NCI-H1436 treated with DMSO at 0.1 percent for 48 hours (cell line): ENCODE measurements around the gene DNAJB1.
A peak's percentile ranks its signal among the peaks of the same experiment; 100 is the strongest.
"Not testable (repeated sequence)": the region's sequence is repeated elsewhere in the genome, so short reads cannot be mapped to it uniquely, and the experiment has no call there.

Experiments used
- DNase-seq: peaks from one replicate; lab custom pipeline; 2025; lab: John Stamatoyannopoulos, UW

The DNAJB1 gene

DNA sequence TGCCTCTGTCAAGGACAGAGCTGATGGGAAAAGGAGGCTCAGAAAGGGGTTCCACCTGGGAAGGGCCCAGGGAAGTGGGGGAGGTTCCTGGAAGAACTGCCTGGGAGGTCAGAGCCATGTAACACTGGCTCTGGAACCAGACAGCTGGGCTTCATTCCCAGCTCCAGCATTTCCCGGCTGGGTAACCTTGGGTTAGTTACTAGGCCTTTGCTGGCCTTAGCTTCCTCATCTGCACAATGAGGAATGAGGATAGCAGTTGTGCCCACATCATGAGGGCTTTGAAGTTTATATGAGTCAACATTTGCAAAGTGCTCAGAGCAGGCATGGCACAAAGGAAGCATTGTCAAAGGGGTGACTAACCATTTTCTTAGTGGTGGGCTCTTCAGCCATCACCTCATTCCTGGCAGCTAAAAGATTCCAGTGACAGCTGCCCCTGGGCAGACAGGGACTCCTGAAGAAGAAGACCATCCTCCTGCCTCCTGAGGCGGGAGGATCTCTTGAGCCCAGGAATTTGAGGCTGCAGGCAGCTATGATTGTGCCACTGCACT lies 1.7 kb upstream of the DNAJB1 start:
- no peak for DNase-seq

DNA sequence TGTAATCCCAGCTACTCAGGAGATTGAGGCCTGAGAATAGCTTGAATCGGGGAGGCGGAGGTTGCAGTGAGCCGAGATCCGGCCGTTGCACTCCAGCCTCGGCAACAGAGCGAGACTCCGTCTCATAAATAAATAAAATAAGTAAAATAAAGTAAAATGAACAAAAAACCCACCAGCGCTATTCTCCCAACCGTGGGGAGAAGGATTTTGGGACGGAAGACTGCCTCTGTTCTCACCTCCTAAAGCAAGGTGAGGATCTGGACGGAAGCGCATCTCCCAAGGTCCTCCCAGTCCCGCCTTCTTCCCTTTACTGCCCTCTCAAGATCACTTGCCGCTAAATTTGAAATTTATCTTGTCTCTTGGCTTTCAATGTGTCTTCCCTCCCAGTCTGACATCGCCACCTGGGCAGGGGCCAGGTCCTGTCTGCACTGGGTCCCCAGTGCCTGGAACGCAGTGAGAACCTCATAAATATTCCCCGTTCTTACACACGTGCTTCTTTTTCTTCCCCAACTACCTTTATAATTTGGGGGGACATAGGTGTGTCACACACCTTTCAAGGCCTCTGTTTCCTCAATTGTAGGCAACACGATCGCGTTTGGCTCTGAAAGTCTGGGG lies 1.2 kb upstream of the DNAJB1 start:
- no peak for DNase-seq

DNA sequence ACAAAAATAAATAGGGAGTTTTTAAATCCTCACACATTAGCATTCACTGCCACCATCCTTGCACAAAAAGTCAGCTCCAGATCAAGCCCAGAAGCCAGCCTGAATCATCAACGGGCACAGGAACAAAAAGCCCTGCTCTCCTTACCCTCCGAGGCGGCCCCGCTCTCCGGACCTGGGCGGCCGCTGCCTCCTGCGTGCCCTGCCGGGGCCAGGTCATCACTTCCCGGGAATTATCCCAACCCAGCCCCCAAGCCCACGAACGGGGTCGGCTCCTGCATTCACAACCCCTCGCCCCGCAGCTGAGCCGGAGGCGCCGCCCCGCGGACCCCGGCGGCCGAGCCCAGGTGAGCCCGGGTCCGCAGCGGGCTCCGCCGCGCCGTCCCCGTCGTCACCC lies 754 bp downstream of the DNAJB1 start:
- DNase-seq, result no peak

DNA sequence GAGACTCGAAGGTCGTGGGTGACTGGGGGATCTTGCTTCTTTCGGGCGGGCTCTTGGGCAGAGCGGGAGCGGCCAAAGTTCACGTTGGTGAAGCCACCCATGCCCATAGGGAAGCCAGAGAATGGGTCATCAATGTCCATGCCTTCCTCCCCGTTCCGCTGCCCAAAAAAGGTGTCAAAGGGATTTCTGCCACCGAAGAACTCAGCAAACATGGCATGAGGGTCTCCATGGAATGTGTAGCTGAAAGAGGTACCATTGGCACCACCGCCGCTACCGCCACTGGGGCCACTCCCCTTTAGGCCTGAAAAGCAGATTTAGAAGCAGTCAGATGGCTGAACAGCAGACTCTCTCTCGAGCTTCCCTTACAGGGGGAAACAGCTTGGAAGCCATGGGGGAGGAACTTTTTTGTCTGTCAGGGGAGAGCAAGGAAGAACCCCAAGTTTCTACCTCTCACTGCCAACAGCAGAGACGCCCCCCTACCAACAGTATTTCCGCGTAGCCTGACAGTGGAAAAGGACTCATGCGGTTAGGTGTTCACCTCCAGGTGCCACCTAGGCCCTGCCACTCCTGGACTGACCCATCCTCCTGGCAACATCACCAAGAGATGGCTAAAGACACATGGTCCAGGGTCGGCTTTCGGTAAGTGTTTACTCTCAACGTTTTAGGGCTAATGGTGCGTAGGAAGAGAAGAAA lies 1.3 kb downstream of the DNAJB1 start:
- DNase-seq, result no peak

DNA sequence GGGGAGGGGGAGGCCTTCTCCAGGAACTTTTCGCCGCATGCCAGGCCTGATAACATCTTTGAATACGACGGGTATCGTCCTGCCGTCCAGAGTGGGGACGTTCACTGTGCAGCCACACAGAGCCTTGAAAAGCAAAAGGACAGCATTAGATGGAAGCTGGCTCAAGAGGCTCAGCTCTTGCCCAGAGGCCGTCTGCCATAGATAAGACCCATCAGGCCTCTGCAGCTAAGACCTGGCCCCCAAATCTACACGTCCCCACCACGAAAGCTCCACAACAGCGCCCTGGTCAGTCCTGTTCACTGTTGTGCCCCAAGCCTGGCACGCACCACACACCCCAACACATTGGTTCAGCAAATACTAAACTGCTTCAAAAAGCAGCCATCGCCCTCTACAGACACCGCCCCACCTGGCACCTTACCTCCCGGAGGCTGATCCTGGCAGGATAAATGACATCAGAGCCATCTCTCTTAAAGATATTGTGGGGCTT lies 2.1 kb downstream of the DNAJB1 start:
- no peak for DNase-seq

DNA sequence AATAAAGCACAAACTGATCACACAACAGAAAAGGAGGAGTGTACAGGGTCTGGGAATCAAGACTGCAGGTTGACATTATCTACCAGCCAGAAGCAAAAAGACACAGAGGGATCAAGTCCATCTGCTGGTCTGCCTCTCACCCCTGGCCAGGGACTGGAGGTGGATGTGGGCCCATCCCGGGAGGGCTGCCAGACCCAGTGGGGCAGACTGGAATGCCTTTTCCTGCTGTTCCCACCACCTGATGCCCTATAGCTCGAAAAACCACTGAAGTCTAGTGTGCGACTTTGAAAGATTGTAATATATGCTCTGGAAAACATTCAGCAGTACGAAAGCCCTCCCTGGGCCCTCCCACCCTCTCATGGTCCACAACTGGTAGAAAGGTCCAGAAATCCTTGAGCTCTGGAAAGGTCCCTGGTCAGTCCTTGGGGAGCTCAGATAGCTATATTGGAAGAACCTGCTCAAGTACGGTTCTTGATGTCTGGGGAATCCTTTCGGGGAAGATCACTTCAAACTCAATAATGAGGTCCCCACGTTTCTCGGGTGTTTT lies 2.6 kb downstream of the DNAJB1 start:
- no peak for DNase-seq

DNA sequence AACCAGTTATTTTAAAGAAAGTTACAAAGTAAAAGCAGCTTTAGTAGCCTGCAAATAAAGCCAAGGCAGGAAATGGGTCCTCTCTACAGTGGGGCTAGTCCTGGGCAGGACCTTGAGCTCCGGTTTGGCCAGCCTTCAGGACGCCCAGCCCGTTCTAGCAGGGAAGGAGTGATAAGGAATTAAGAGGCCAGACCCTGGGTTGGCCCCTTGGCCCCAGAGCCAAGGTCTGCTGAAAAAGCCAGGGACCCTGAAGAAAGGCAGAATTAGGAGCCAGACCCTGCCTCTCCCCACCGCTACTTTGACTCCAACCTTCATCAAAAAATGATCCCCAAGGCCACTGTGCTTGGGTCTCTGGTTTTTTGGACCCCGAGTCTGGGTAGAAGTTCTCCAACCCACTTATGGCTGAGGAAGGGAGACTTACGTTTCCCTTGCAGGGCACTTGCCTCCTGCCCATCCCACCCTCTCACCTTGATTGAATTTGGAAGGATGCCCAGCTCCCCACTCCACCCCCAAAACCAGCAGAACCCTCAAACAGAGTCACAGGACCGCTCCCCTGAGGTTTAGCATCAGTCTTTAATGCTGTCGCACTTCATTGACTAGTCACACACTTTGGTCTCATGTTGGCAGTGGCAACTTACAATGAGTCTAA lies 3.9 kb downstream of the DNAJB1 start:
- DNase-seq, result no peak

DNA sequence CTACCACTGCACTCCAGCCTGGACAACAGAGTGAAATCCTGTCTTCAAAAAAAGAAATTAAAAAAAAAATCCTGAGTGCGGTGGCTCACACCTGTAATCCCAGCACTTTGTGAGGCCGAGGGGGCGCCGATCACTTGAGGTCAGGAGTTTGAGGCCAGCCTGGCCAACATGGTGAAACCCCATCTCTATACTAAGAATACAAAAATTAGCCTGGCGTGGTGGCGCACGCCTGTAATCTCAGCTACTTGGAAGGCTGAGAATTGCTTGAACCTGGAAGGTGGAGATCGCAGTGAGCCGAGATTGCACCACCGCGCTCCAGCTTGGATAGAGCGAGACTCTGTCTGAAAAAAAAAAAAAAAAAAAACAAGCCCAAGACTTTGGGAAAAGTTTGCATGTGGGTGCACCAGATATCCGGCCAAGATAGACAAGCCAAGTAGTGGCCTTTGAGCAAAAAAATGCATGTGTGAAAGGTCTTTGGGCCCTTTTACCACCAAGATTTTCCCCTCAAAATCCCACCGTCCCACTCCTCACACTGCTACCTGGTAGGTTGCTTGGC lies 5.7 kb downstream of the DNAJB1 start:
- no peak for DNase-seq

DNA sequence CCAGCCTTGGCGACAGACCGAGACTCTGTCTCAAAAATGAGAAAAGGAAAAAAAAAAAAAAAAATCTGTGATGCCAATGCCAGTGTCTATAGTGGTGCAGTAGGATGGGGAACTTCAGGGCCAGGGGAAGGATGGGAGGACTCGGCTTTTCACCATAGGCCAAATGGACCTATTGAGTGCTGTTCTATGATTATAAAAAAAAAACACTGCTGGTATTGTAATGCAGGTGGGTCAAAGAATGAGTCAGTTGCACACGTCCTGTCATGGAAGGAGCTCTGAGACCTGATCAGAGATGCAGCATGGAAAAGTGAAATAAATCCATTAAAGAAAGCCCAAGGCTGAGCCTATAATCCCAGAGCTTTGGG lies 7.0 kb downstream of the DNAJB1 start:
- DNase-seq, result no peak

DNA sequence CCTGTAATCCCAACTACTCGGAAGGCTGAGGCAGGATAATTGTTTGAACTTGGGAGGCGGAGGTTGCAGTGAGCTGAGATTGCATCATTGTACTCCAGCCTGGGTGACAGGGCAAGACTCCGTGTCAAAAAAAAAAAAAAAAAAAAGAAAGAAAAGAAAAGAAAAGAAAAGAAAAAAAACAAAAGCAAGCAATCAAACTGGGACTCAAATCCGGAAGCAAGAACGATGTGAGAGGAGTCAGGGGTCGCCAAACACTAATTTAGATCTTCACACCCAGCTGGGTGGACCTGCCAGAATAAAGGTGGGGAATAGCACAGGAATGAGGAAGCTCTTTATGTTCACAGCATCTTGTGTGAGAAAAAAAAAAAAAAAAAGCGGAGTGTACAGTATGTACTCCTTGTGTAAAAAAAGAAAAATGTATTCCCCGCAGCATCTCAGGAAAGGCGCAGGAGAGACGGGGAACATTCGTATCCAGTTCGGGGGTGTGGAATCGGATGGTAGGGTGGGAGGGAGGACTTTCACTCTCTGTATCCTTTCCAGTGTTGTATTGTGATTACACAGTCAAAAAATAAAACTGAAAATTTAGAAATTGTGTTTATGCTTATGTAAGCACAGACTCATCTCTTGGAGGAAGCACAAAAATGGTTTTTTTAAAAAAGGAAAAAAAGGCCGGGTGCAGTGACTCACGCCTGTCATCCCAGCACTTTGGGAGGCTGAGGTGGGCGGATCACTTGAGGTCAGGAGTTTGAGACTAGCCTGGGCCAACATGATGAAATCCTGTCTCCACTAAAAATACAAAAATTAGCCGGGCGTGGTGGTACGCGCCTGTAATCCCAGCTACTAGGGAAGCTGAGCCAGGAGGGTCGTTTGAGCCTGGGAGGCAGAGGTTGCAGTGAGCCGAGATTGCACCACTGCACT lies 7.6 kb downstream of the DNAJB1 start:
- DNase-seq, result no peak

DNA sequence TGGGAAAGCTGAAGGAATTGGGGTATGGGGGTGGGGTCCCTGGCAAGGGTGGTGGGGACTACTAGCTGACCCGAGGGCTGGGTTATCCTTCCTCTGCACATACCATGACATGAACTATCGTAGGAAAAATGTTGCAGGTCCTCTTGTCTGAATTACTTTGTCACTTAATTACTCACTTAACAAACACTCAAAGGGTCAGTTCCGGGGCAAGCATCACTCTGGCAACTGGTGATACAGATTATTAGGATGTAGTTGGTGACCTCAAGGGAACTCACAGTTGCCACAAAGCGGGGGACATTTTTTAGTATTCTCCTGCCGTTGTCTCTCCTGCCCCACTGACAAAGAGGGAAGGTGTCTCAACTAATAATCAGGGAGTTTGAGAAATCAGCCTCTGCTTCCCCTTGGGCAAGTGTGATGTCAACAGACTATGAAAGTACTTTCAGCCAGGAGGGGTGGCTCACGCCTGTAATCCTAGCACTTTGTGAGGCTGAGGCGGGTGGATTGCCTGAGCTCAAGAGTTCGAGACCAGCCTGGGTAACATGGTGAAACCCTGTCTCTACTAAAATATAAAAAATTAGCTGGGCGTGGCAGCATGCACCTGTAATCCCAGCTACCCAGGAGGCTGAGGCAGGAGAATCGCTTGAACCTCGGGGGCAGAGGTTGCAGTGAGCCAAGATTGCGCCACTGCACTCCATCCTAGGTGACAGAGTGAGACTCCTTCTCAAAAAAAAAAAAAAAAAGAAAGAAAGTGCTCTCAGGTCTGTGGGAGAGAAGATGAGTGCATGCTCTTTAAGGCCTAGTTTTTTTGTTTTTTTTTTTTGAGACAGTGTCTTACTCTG lies 10.3 kb downstream of the DNAJB1 start:
- DNase-seq, result no peak

DNA sequence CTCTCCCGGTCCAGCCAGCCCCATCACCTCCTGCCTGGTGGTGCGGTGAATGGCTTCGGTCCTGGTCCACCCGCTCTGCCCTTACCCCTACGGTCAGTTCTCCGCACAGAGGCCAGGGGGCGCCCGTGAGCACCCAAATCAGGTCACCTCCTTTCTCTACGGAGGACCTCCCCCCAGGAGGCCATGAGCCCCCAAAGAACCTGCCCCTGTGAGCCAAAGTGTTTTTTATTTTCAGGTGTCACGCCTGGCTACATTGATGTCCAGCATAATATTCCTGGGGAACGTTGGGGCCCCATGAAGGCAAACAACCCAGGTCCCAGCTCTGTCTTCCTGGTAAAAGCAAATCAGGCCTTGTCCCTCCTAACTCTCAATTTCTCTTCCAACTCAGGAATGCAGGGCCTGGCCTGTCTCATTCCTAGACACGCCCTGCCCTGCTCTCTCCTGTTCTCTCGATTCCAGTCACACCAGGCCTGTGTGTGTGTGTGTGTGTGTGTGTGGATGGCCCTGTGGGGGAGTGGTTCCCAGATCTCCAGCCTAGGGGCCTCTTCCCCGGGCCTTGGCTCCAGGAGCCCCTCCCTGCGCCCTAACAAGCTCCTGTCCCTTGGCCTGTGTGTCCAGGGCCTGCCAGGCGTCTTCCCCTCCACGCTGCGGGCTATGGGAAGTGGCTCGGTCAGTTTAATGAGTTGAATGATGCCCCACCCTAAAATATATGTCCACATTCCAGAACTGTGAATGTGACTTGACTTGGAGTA lies 12.5 kb downstream of the DNAJB1 start:
- DNase-seq, result no peak

DNA sequence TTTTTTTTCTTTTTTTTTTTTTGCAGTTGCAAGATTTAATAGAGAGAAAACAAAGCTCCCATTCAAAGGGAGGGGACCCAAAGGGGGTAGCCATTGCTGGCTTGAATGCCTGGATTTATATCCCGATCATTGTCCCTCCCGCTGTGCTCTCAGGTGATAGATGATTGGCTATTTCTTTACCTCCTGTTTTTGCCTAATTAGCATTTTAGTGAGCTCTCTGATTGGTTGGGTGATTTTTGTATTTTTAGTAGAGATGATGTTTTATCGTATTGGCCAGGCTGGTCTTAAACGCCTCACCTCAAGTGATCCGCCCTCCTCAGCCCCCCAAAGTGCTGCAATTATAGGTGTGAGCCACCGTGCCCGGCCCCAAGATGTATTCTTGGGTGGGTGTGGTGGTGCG lies 13.6 kb downstream of the DNAJB1 start:
- DNase-seq, result not testable (repeated sequence)

DNA sequence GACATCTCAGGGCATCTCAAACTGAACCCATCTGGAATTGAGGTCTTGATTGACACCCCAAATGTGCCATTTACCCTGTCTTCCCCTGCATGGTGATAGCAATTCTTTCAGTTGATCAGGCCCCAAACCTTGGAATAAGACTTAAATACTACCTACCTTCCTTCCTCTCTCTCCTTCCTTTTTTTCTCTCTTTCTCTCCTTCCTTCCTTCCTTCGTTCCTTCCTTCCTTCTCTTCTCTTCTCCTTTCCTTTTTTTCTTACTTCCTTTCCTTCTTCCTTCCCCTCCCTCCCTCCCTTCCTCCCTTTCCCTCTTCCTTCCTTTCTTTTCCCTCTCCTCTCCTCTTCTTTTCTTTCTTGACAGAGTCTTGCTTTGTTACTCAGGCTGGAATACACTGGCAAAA lies 14.9 kb downstream of the DNAJB1 start:
- DNase-seq, result no peak

DNA sequence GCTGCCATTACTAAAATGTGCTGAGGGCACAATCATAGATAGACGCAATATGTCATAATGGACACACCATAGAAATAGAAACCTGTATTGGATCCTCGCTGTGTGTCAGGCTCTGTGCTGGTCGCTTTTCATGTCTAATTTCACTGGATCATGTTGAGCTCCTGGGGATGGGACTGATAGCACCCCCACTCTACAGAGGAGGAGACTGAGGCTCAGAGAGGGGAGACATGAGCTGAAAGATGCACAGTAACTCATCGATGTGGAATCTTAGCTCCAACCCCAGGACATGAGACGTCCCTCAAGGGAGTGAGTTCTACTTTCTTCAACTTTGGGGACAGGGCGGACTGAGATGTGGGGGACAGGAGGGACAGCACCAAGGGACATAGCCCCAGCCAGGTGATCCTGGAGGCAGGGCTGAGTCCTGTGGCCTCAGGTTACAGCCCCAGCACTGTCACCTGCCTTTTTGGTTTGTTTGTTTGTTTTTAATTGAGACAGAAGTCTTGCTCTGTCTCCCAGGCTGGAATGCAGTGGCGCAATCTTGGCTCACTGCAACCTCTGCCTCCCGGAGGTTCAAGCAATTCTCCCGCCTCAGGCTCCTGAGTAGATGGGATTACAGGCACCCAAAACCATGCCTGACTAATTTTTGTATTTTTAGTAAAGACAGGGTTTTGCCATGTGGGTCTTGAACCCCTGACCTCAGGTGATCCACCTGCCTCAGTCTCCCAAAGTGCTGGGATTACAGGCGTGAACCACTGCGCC lies 15.7 kb downstream of the DNAJB1 start:
- DNase-seq, result no peak

DNA sequence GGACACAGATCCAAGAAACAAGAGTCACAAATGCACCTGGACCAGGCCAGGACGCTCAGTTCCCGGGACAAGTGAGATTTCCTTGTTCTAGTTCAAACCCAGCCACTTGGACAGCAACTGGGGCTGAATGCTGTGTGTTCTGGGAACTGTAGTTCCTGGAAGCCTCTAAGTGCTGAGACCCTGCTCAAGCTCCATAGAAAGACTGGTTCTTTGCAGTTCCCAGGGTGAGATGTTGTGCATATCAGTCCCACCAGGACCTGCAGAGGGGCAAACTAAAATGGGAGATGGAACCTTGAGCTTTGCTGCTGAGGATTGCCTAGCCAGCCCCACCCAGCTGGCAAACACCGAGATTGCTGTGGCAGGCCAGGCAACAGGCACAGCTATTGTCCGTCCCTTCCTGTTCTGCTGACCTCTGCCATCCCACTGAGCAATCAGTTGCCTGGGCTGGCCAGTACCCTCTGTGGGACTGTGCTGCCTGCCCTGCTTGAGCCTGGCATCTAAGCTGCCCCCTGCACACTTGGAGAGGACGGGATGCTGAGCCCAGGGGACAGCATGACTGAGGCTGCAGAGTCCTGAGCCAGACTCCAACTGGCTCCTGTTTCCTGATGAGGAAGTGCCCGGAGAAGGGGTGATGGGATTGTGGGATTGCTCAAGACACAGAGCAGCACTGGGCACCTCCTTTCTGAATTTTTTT lies 20.8 kb downstream of the DNAJB1 start:
- no peak for DNase-seq

DNA sequence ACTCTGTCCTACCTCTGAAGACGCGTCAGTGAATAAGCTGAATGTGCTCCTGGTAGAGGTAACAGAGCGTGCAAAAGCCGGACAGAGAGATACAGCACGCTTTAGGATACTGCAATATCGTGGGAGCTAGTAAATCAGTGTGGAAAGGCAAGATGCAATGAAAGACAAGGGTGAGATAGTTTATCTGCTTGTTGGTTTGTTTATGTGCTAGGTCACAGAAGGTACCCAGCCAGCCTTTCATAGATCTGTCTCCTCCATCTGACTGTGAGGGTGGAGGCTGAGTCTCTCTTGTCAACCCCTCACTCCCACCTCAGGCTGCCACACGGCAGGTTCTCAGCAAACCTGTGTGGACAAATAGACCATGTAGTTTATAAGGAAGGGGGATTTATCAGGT lies 21.4 kb downstream of the DNAJB1 start:
- no peak for DNase-seq

DNA sequence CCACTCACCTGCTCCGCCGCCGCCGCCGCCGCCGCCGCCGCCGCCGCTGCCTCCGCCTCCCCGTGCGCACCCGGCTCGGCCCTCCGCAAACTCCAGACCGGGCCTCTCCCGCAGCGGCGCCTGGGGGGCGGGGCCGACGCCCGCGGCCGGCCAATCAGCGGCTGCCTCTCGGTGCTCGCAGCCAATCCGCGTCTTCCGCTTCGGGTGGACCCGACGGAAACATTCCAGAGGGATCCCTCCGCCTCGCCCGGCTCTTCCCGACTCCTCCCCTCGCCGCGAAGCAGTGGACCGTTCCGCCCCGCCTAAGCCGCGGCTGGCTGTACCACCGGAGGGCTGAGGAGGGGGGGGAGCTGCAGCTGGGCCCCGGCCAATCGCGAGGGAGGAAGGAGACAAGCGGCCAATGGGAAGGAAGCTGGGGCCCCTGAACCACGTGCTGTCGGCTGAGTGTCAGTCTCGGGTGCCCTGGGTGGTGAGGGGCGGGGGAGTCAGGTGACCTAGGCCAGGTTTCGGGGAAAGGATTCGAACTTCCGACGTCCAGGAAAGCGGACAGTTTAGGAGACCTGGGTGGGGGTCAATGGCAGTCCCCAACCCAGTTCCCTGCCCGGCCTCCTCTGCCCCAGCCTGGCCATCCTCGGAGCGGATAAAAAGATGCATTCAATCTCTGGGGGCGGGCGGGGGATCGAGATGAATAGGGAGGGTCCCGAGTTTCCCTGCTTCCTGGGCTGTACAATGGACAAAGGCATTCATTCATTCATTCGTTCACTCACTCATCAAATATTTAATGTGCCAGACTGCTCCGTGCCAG lies 22.0 kb downstream of the DNAJB1 start, which contains the start of gene GIPC1:
GIPC1 (minus strand) TSS at position 99 of the 805 bp plus-strand sequence. CDS start 13,151 bp downstream, outside the sequence.
- peak; percentile 90 for DNase-seq
